ENCODE measurements around the gene NBEA.
A peak's percentile ranks its signal among the peaks of the same experiment; 100 is the strongest.

Gene NBEA

GRCh38 chr13:35144166-35144890, 202.3 kb downstream of the NBEA start:
- no peaks in the 10 kb centered on the region for H3K9me3 ChIP-seq (ENCODE audit: insufficient read depth, low read depth, low read length)
- H2AFZ ChIP-seq (ENCODE audit: insufficient read depth, low read length, poor library complexity) = no peak overlapping the region
- no peak overlapping the region for H4K12ac ChIP-seq (ENCODE audit: low read depth, low read length)
- H3K14ac ChIP-seq (ENCODE audit: low read length) = no peak overlapping the region
- H2BK120ac ChIP-seq (ENCODE audit: insufficient read depth, low read length, poor library complexity) = no peak overlapping the region
- no peaks in the 10 kb centered on the region for H3K79me2 ChIP-seq (ENCODE audit: control insufficient read depth, insufficient read depth, low read length, poor library complexity)
- H2AK5ac ChIP-seq (ENCODE audit: low read length) = no peak overlapping the region
- no peak overlapping the region for H3K18ac ChIP-seq (ENCODE audit: low read length)
- H4K91ac ChIP-seq (ENCODE audit: low read depth, low read length) = no peak overlapping the region
- H2BK12ac ChIP-seq (ENCODE audit: low read length) = no peak overlapping the region
- no CpG with 5 or more reads among the region's 2 CpGs for WGBS (ENCODE audit: extremely low coverage, insufficient coverage, insufficient read length)
- H4K8ac ChIP-seq (ENCODE audit: low read depth, low read length) = no peak overlapping the region
- no peak overlapping the region for H2BK5ac ChIP-seq (ENCODE audit: low read depth, low read length, poor library complexity)
- no peak overlapping the region for H3K4me2 ChIP-seq (ENCODE audit: low read length)
- no peaks in the 10 kb centered on the region for H3K79me1 ChIP-seq (ENCODE audit: low read length)
- no peaks in the 10 kb centered on the region for H3K27me3 ChIP-seq (ENCODE audit: insufficient read depth, low read length)
- H3K23ac ChIP-seq (ENCODE audit: low read length) = no peak overlapping the region
- no peak overlapping the region for H3K9ac ChIP-seq (ENCODE audit: low read length)
- H3K36me3 ChIP-seq (ENCODE audit: control insufficient read depth in 1 of 2, insufficient read depth in 2 of 2, low read length in 2 of 2) = no peaks in the 10 kb centered on the region
- DNase-seq = peak in 1 of 2 donors; percentile 30
- H3K27ac ChIP-seq (ENCODE audit: low read depth, low read length) = no peak overlapping the region
- no peak overlapping the region for H3K4ac ChIP-seq (ENCODE audit: low read depth, low read length)
- no peak overlapping the region for H3K4me3 ChIP-seq (ENCODE audit: low read depth, low read length)
- H3K4me1 ChIP-seq (ENCODE audit: control insufficient read depth in 1 of 2, insufficient read depth in 2 of 2, low read length in 2 of 2) = no peaks in the 10 kb centered on the region

- no CpG with 5 or more reads among the region's 1 CpG for WGBS (ENCODE audit: extremely low coverage, insufficient coverage, insufficient read length)
- Histone ChIP-seq H3K4me2 (ENCODE audit: low read length) (no peak overlapping the region), H3K4me3 (ENCODE audit: low read depth, low read length) (no peak overlapping the region)
These were observed 204.6 kb downstream of the NBEA start for GRCh38 chr13:35146686-35147085.

GRCh38 chr13:35157143-35157755, 215.2 kb downstream of the NBEA start:
- Histone ChIP-seq H3K27me3 (ENCODE audit: insufficient read depth, low read length) (no peaks in the 10 kb centered on the region), H3K4me1 (ENCODE audit: control insufficient read depth in 1 of 2, insufficient read depth in 2 of 2, low read length in 2 of 2) (no peaks in the 10 kb centered on the region), H2BK120ac (ENCODE audit: insufficient read depth, low read length, poor library complexity) (no peak overlapping the region), H3K79me1 (ENCODE audit: low read length) (no peaks in the 10 kb centered on the region), H2BK5ac (ENCODE audit: low read depth, low read length, poor library complexity) (no peak overlapping the region), H2AFZ (ENCODE audit: insufficient read depth, low read length, poor library complexity) (no peak overlapping the region), H4K91ac (ENCODE audit: low read depth, low read length) (no peak overlapping the region), H2AK5ac (ENCODE audit: low read length) (no peak overlapping the region), H3K9ac (ENCODE audit: low read length) (no peak overlapping the region), H3K23ac (ENCODE audit: low read length) (no peak overlapping the region), H2BK12ac (ENCODE audit: low read length) (no peak overlapping the region), H4K8ac (ENCODE audit: low read depth, low read length) (no peak overlapping the region), H3K27ac (ENCODE audit: low read depth, low read length) (no peak overlapping the region), H3K18ac (ENCODE audit: low read length) (no peak overlapping the region), H3K36me3 (ENCODE audit: control insufficient read depth in 1 of 2, insufficient read depth in 2 of 2, low read length in 2 of 2) (no peaks in the 10 kb centered on the region), H4K12ac (ENCODE audit: low read depth, low read length) (no peak overlapping the region), H3K9me3 (ENCODE audit: insufficient read depth, low read depth, low read length) (no peaks in the 10 kb centered on the region), H3K14ac (ENCODE audit: low read length) (no peak overlapping the region), H3K79me2 (ENCODE audit: control insufficient read depth, insufficient read depth, low read length, poor library complexity) (no peaks in the 10 kb centered on the region), H3K4me3 (ENCODE audit: low read depth, low read length) (no peak overlapping the region), H3K4me2 (ENCODE audit: low read length) (no peak overlapping the region), H3K4ac (ENCODE audit: low read depth, low read length) (no peak overlapping the region)
- no CpG with 5 or more reads among the region's 3 CpGs for WGBS (ENCODE audit: extremely low coverage, insufficient coverage, insufficient read length)
- DNase-seq = peak; percentile 14 to 81

More at GRCh38 chr13:35146686-35147085, 204.6 kb downstream of the NBEA start:
- DNase-seq = no peak
- no peaks in the 10 kb centered on the region for H3K27me3 ChIP-seq (ENCODE audit: insufficient read depth, low read length)
- no peak overlapping the region for H4K12ac ChIP-seq (ENCODE audit: low read depth, low read length)
- H3K79me2 ChIP-seq (ENCODE audit: control insufficient read depth, insufficient read depth, low read length, poor library complexity) = no peaks in the 10 kb centered on the region
- no peaks in the 10 kb centered on the region for H3K9me3 ChIP-seq (ENCODE audit: insufficient read depth, low read depth, low read length)
- no peak overlapping the region for H2AFZ ChIP-seq (ENCODE audit: insufficient read depth, low read length, poor library complexity)
- no peaks in the 10 kb centered on the region for H3K4me1 ChIP-seq (ENCODE audit: control insufficient read depth in 1 of 2, insufficient read depth in 2 of 2, low read length in 2 of 2)
- H4K91ac ChIP-seq (ENCODE audit: low read depth, low read length) = no peak overlapping the region
- H3K23ac ChIP-seq (ENCODE audit: low read length) = no peak overlapping the region
- H3K36me3 ChIP-seq (ENCODE audit: control insufficient read depth in 1 of 2, insufficient read depth in 2 of 2, low read length in 2 of 2) = no peaks in the 10 kb centered on the region
- no peak overlapping the region for H2BK5ac ChIP-seq (ENCODE audit: low read depth, low read length, poor library complexity)
- H3K4ac ChIP-seq (ENCODE audit: low read depth, low read length) = no peak overlapping the region
- no peak overlapping the region for H3K27ac ChIP-seq (ENCODE audit: low read depth, low read length)
- H3K9ac ChIP-seq (ENCODE audit: low read length) = no peak overlapping the region
- H3K14ac ChIP-seq (ENCODE audit: low read length) = no peak overlapping the region
- no peak overlapping the region for H4K8ac ChIP-seq (ENCODE audit: low read depth, low read length)
- no peak overlapping the region for H3K18ac ChIP-seq (ENCODE audit: low read length)
- H2BK12ac ChIP-seq (ENCODE audit: low read length) = no peak overlapping the region
- H3K79me1 ChIP-seq (ENCODE audit: low read length) = no peaks in the 10 kb centered on the region
- no peak overlapping the region for H2BK120ac ChIP-seq (ENCODE audit: insufficient read depth, low read length, poor library complexity)
- H2AK5ac ChIP-seq (ENCODE audit: low read length) = no peak overlapping the region

GRCh38 chr13:35159041-35159440, 217.0 kb downstream of the NBEA start:
- no peak for DNase-seq
- Histone ChIP-seq H3K79me1 (ENCODE audit: low read length) (no peaks in the 10 kb centered on the region), H3K9me3 (ENCODE audit: insufficient read depth, low read depth, low read length) (no peaks in the 10 kb centered on the region), H3K4ac (ENCODE audit: low read depth, low read length) (no peak overlapping the region), H3K23ac (ENCODE audit: low read length) (no peak overlapping the region), H3K27ac (ENCODE audit: low read depth, low read length) (no peak overlapping the region), H4K91ac (ENCODE audit: low read depth, low read length) (no peak overlapping the region), H3K9ac (ENCODE audit: low read length) (no peak overlapping the region), H3K4me1 (ENCODE audit: control insufficient read depth in 1 of 2, insufficient read depth in 2 of 2, low read length in 2 of 2) (no peaks in the 10 kb centered on the region), H2AK5ac (ENCODE audit: low read length) (no peak overlapping the region), H4K12ac (ENCODE audit: low read depth, low read length) (no peak overlapping the region), H2BK120ac (ENCODE audit: insufficient read depth, low read length, poor library complexity) (no peak overlapping the region), H3K18ac (ENCODE audit: low read length) (no peak overlapping the region), H2AFZ (ENCODE audit: insufficient read depth, low read length, poor library complexity) (no peak overlapping the region), H3K27me3 (ENCODE audit: insufficient read depth, low read length) (no peaks in the 10 kb centered on the region), H3K14ac (ENCODE audit: low read length) (no peak overlapping the region), H3K4me3 (ENCODE audit: low read depth, low read length) (no peak overlapping the region), H3K79me2 (ENCODE audit: control insufficient read depth, insufficient read depth, low read length, poor library complexity) (no peaks in the 10 kb centered on the region), H2BK5ac (ENCODE audit: low read depth, low read length, poor library complexity) (no peak overlapping the region), H2BK12ac (ENCODE audit: low read length) (no peak overlapping the region), H4K8ac (ENCODE audit: low read depth, low read length) (no peak overlapping the region), H3K36me3 (ENCODE audit: control insufficient read depth in 1 of 2, insufficient read depth in 2 of 2, low read length in 2 of 2) (no peaks in the 10 kb centered on the region), H3K4me2 (ENCODE audit: low read length) (no peak overlapping the region)
- WGBS (ENCODE audit: extremely low coverage, insufficient coverage, insufficient read length) = no CpG with 5 or more reads among the region's 5 CpGs
